HG03095 (cell line): ENCODE data around the gene FAM98A.

Experiments used
- ATAC-seq: cut with Tn5 transposase; IDR thresholded peaks from one replicate; pipeline ENCODE4 v1.9.1; 2021; ENCODE audit warnings: moderate library complexity; ENCODE audit not compliant: unreplicated experiment

Gene FAM98A

DNA sequence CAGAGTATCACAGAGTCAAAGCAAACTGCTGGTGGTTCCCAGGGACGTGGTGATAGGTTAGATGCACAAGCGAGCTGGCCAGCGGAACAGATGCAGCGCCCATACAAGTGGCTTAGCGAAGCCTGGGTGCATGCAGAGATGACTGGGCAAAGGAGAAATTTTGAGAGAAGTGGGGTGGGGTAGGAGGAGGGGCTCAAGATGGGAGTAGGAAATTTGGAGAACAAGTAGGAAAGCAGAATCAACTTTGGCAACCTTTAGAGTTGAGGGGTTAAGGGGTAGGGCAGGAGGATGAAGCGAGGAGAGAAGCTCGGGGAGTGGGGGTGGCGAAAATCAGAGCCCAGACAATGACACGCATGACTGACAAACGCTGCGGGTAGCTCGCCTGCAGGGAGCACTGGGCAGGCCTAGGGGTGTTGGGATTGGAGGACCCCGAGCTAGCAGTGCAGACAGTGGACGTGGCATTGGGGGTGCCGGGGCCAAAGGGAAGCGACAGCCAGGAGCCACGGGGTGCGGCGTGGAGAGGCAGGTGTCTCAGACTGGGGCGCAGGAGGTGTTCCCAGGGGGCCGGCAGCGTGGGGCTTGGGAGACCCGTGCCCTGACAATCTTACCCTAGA lies 431 bp downstream of the FAM98A start:
- ATAC-seq = peak; percentile 47

GRCh38 chr2:33597026-33597425 lies 2.1 kb downstream of the FAM98A start:
- no peak for ATAC-seq

GRCh38 chr2:33595385-33595784 lies 3.7 kb downstream of the FAM98A start:
- ATAC-seq = no peak

- ATAC-seq = no peak
These were observed 9.7 kb downstream of the FAM98A start for GRCh38 chr2:33589444-33589843.

GRCh38 chr2:33588232-33588631 lies 10.9 kb downstream of the FAM98A start:
- ATAC-seq = no peak

- no peak for ATAC-seq
These were observed 12.3 kb downstream of the FAM98A start for GRCh38 chr2:33586766-33587165.

DNA sequence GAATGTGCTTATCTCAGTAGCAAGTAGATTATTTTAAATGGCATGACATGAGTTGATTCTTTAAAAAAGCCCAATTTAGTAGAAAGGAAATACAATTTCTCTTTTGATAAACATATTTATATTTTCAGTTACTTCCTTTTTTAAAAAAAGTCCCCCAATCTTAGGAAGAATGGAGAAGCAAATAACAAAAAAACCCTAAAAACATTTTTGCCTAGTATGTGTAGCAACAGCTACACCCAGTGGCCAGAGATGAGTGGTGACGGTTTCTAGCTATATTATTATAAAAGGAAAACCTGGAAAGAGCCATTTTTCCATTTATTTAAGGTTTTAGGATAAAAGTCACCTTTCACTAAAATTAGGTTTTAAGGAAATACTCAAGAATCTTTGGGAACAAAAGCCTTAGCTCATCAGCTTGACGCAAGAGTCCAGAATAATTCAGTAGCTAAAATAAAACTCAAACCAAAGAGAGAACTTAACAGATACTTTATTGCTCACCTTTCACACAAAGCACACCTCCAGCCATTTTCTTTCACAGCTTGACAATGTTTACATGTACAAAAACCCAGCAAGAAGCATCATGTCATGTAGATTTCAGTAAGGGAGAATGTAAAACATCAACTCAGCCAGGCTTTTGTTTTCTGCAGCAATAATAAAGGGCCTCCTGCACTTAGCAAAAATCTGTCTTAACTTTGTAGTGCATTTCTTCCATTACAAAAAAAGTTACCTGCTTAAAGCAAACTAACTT lies 15.7 kb downstream of the FAM98A start:
- no peak for ATAC-seq

DNA sequence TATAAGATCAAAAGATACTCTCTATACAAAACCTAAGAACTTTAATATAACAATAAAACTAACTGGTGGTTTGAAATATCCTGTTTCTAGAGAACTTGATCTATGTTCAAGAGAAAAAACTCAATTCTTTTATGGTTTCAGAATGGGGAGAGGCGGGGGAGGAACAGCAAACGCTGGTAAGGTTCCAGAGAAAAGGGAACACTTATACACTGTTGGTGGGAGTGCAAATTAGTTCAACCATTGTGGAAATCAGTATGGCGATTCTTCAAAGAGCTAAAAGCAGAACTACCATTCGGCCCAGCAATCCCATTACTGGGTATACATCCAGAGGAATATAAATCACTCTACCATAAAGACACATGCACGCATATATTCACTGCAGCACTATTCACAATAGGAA lies 17.2 kb downstream of the FAM98A start:
- ATAC-seq = no peak

- no peak for ATAC-seq
These were observed 19.9 kb downstream of the FAM98A start for GRCh38 chr2:33579227-33579626.

- ATAC-seq = no peak
These were observed 21.4 kb downstream of the FAM98A start for GRCh38 chr2:33577668-33578067.

- ATAC-seq = no peak
These were observed 22.0 kb downstream of the FAM98A start for GRCh38 chr2:33577084-33577483.

- no peak for ATAC-seq
These were observed 25.4 kb downstream of the FAM98A start for GRCh38 chr2:33573657-33574056.

- ATAC-seq = no peak
These were observed 28.4 kb downstream of the FAM98A start for GRCh38 chr2:33570681-33571080.

DNA sequence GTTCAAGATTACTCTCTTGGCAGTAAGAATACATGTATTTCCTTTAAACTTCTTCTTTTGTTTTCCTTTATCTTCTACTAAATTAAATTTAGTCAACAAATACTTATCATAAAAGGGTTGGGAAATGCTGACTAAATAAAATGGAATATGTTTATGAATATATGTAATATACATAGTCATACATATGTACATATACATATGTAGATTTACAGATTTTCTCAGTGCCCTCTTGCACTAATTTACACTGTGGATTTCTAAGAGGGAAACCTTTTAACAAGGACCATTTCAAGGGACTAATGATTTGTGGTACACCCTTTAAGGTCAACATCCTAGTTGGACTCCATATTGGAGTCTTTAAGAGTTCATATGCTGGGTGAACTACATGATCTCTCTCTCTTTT lies 37.2 kb downstream of the FAM98A start:
- ATAC-seq = no peak

GRCh38 chr2:33560017-33560416 lies 39.1 kb downstream of the FAM98A start:
- no peak for ATAC-seq

- ATAC-seq = no peak
These were observed 39.8 kb downstream of the FAM98A start for GRCh38 chr2:33559328-33559727.

- no peak for ATAC-seq
These were observed 43.4 kb downstream of the FAM98A start for GRCh38 chr2:33555681-33556080.

DNA sequence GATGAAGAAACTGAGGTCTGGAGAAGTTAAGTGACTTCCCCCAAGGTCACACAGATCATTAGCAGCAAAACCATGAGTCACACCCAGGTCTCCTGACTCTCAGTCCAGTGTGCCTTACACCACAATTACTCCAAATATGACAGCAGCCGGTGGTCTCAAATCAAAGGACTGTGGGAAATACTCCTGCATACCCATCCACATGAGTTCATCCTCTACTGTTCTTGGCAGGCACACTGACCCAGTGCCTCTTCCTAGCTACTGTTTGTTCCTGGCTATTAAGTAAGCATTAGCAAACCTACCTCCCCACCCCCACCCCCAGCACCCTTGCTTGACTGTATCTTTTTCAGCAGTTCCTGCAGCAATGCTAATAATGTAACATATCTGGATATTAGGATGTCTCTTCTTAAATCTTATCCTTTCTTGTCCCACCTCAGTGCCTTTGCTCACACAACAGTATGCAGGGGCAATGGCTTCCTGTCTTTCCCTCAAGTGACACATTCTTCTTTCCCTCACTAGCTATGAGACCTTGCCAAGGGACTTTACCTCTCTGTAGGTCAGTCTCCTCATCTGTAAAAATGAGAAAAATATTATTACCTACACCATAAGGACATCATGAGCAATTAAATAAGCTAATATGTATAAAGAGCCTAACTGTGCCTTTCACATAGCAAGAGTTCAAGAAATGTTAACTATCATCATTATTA lies 46.2 kb downstream of the FAM98A start:
- no peak for ATAC-seq

DNA sequence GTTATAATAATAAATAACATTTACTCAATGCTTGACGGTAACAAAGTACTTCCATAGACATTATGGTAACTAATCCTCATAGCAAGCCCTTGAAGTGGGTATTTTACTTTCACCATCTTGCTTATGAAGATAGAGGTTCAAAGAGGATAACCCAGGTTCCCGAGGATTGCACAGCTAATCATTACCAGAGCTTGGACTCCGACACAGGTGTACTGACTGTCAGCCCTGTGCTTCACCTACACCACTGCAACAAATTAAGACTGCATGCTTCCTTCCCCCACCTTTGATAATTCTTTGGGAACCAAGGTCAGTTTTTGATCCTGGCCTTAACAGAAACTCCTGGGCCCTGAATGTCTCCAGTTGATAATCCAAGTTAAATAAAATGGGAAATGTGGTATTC lies 48.9 kb downstream of the FAM98A start:
- no peak for ATAC-seq

- no peak for ATAC-seq
These were observed 57.9 kb downstream of the FAM98A start for GRCh38 chr2:33541243-33541642.

- ATAC-seq = no peak
These were observed 63.7 kb downstream of the FAM98A start for GRCh38 chr2:33535421-33535820.
